Mesenchymal stem cell (in vitro differentiated cells and primary cell): ENCODE results near the gene ALOX15B.

Source experiments
- DNase-seq: peaks from one replicate; pipeline ENCODE4 v3.0.0-alpha.2; 2013
- H2AFZ ChIP-seq: one replicate; pipeline ENCODE4 v1.6.1; 2013; ENCODE audit warnings: low read depth, mild to moderate bottlenecking, control low read depth, inconsistent platforms, low read length, moderate library complexity
- H2AK5ac ChIP-seq: 2 replicates; pipeline ENCODE4 v1.6.1; 2013; ENCODE audit warnings: low read length, moderate library complexity, mild to moderate bottlenecking, inconsistent platforms; ENCODE audit not compliant: severe bottlenecking
- H2BK120ac ChIP-seq: one replicate; pipeline ENCODE4 v1.6.1; 2013; ENCODE audit warnings: low read depth, mild to moderate bottlenecking, inconsistent platforms, low read length, moderate library complexity
- H2BK12ac ChIP-seq, 2 experiments: one replicate each; pipeline ENCODE4 v1.6.1; 2013; ENCODE audit warnings: inconsistent platforms in 2 of 2, low read length in 2 of 2, mild to moderate bottlenecking in 2 of 2, moderate library complexity in 2 of 2, control low read depth in 1 of 2
- H2BK15ac ChIP-seq: one replicate; pipeline ENCODE4 v1.6.1; 2013; ENCODE audit warnings: mild to moderate bottlenecking, low read depth, inconsistent platforms; ENCODE audit not compliant: poor library complexity, severe bottlenecking
- H2BK5ac ChIP-seq: 2 replicates; pipeline ENCODE4 v1.6.1; 2013; ENCODE audit warnings: low read depth, mild to moderate bottlenecking, low read length, control low read depth, inconsistent platforms; ENCODE audit not compliant: poor library complexity, severe bottlenecking
- H3K14ac ChIP-seq, 2 experiments: one replicate each; pipeline ENCODE4 v1.6.1; 2013; ENCODE audit warnings: inconsistent platforms in 2 of 2, low read length in 2 of 2, control low read depth in 1 of 2, mild to moderate bottlenecking in 1 of 2, moderate library complexity in 1 of 2
- H3K18ac ChIP-seq, 2 experiments: one replicate each; pipeline ENCODE4 v1.6.1; 2013; ENCODE audit warnings: inconsistent platforms in 2 of 2, low read length in 2 of 2, control low read depth in 1 of 2, low read depth in 1 of 2, mild to moderate bottlenecking in 1 of 2
- H3K23ac ChIP-seq, 2 experiments: one replicate each; pipeline ENCODE4 v1.6.1; 2013; ENCODE audit warnings: inconsistent platforms in 2 of 2, low read length in 2 of 2, mild to moderate bottlenecking in 2 of 2, moderate library complexity in 2 of 2, control low read depth in 1 of 2
- H3K27ac ChIP-seq: 2 replicates; pipeline ENCODE4 v1.5.1; 2013; ENCODE audit warnings: mild to moderate bottlenecking, moderate library complexity, low read length, control low read depth, inconsistent platforms; ENCODE audit not compliant: poor library complexity, severe bottlenecking
- H3K27me3 ChIP-seq, 2 experiments: 2 replicates each; pipeline versions ENCODE4 v1.6.1 to v1.7.0; 2013; ENCODE audit warnings: low read length in 2 of 2, mild to moderate bottlenecking in 2 of 2, moderate library complexity in 2 of 2, control low read depth in 1 of 2, inconsistent platforms in 1 of 2; ENCODE audit not compliant: control insufficient read depth in 1 of 2, insufficient read depth in 1 of 2
- H3K36me3 ChIP-seq, 2 experiments: 2 replicates each; pipeline versions ENCODE4 v1.6.1 to v1.7.0; 2013; ENCODE audit warnings: low read length in 2 of 2, control low read depth in 1 of 2, inconsistent platforms in 1 of 2, low read depth in 1 of 2, mild to moderate bottlenecking in 1 of 2; ENCODE audit not compliant: insufficient read depth in 2 of 2, control insufficient read depth in 1 of 2
- H3K4ac ChIP-seq, 2 experiments: one replicate each; pipeline ENCODE4 v1.6.1; 2013; ENCODE audit warnings: inconsistent platforms in 2 of 2, low read length in 2 of 2, mild to moderate bottlenecking in 2 of 2, moderate library complexity in 2 of 2, control low read depth in 1 of 2, low read depth in 1 of 2
- H3K4me1 ChIP-seq: 2 replicates; pipeline ENCODE4 v1.6.1; 2013; ENCODE audit warnings: low read depth, low read length, control low read depth; ENCODE audit not compliant: control insufficient read depth, insufficient read depth
- H3K4me2 ChIP-seq: 2 replicates; pipeline ENCODE4 v1.6.1; 2013; ENCODE audit warnings: low read length, mild to moderate bottlenecking, inconsistent platforms; ENCODE audit not compliant: poor library complexity, severe bottlenecking
- H3K4me3 ChIP-seq, 2 experiments: 2 replicates each; pipeline versions ENCODE4 v1.5.1 to v1.7.0; 2013; ENCODE audit warnings: low read length in 2 of 2, mild to moderate bottlenecking in 2 of 2, control low read depth in 1 of 2, low read depth in 1 of 2; ENCODE audit not compliant: insufficient read depth in 1 of 2
- H3K79me1 ChIP-seq: replicated peaks from 2 replicates; pipeline ENCODE4 v1.6.1; 2013; ENCODE audit warnings: mild to moderate bottlenecking, control low read depth, low read length, inconsistent platforms; ENCODE audit not compliant: poor library complexity, severe bottlenecking
- H3K9ac ChIP-seq: 2 replicates; pipeline ENCODE4 v1.7.0; 2013; ENCODE audit warnings: mild to moderate bottlenecking, low read length, moderate library complexity
- H3K9me3 ChIP-seq: 2 replicates; pipeline ENCODE4 v1.7.0; 2013; ENCODE audit warnings: mild to moderate bottlenecking, low read length; ENCODE audit not compliant: control insufficient read depth
- H4K8ac ChIP-seq: one replicate; pipeline ENCODE4 v1.6.1; 2013; ENCODE audit warnings: inconsistent platforms, mild to moderate bottlenecking, low read length, moderate library complexity
- H4K91ac ChIP-seq: one replicate; pipeline ENCODE4 v1.6.1; 2013; ENCODE audit warnings: mild to moderate bottlenecking, low read length, inconsistent platforms
- WGBS: methylation state at CpG from one replicate; pipeline ENCODE4 v1.1.7; 2013; ENCODE audit warnings: mixed read lengths; 5-methylcytosine and 5-hydroxymethylcytosine counted together

Gene ALOX15B

DNA sequence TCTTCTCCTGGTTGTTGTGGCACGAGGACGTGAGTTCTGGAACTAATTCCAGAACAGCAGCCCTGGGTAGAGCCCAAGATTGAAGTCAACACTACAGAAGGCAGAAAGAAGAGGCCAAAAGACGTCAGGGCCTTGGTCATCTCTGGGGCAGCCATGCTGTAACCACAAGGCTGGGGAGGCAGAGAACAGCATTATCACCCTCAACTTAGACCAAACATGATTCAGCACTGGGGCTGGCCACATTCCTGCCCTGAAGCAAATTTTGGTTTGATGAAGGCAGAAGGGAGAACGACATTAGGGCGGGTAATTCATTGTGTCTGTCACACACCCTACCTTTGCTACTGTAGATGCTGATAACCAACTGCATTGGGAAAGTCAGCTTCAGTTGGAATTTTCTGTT, 9.7 kb upstream of the ALOX15B start:
- no peak overlapping the region for H3K27ac ChIP-seq
- 87% methylated on average over 5 of the region's 5 CpGs for WGBS

GRCh38 chr17:8031261-8031661, 7.6 kb upstream of the ALOX15B start:
- Histone ChIP-seq H3K23ac (no peak overlapping the region), H3K4me3 (no peak overlapping the region), H2BK5ac (no peak overlapping the region), H3K4me2 (no peak overlapping the region), H3K27me3 (peaks cover 40 to 60% of the 10 kb centered on the region in 2 experiments), H3K9me3 (no peaks in the 10 kb centered on the region), H3K4me1 (no peaks in the 10 kb centered on the region), H4K8ac (no peak overlapping the region), H2AK5ac (no peak overlapping the region), H4K91ac (no peak overlapping the region), H2BK120ac (no peak overlapping the region), H3K27ac (no peak overlapping the region), H2BK15ac (no peak overlapping the region), H3K4ac (no peak overlapping the region), H3K14ac (no peak overlapping the region), H2AFZ (no peak overlapping the region), H3K79me1 (no peaks in the 10 kb centered on the region), H2BK12ac (no peak overlapping the region), H3K36me3 (no peaks in the 10 kb centered on the region), H3K9ac (no peak overlapping the region), H3K18ac (no peak overlapping the region)
- WGBS, result 82% methylated on average over 6 of the region's 6 CpGs
- no peak for DNase-seq

More for the DNA sequence above, 9.7 kb upstream of the ALOX15B start:
- no peak overlapping the region for H4K8ac ChIP-seq
- no peak overlapping the region for H3K23ac ChIP-seq
- H4K91ac ChIP-seq, result no peak overlapping the region
- no peak overlapping the region for H3K4me3 ChIP-seq
- H3K18ac ChIP-seq, result no peak overlapping the region
- no peak overlapping the region for H3K4ac ChIP-seq
- H3K4me1 ChIP-seq, result no peaks in the 10 kb centered on the region
- no peak overlapping the region for H2BK5ac ChIP-seq
- no peak overlapping the region for H3K9ac ChIP-seq
- H2AFZ ChIP-seq, result no peak overlapping the region
- H2AK5ac ChIP-seq, result no peak overlapping the region
- no peak for DNase-seq
- H3K14ac ChIP-seq, result no peak overlapping the region
- no peak overlapping the region for H2BK120ac ChIP-seq
- H3K4me2 ChIP-seq, result no peak overlapping the region
- no peak overlapping the region for H2BK15ac ChIP-seq
- peaks cover 36 to 58% of the 10 kb centered on the region in 2 experiments for H3K27me3 ChIP-seq
- no peaks in the 10 kb centered on the region for H3K36me3 ChIP-seq
- H2BK12ac ChIP-seq, result no peak overlapping the region
- H3K79me1 ChIP-seq, result no peaks in the 10 kb centered on the region
- H3K9me3 ChIP-seq, result no peaks in the 10 kb centered on the region

DNA sequence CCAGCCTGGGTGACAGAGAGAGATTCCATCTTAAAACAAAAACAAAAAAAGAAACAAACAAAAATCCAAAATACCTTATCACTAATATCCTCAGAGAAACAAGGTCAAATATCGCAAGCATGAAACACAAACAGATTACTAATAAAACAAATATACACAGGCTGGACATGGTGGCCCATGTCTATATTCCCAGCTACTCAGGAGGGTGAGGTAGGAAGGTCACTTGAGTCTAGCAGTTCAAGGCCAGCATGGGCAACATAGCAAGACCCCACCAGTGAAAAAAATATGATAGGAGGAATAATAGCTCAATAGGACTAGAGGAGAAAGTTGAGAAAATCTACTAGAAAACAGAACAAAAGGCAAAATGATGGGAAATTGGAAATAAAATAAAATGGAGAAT, 6.9 kb upstream of the ALOX15B start:
- WGBS, result 100% methylated on average over 1 of the region's 1 CpG
- no peak overlapping the region for H2BK12ac ChIP-seq

DNA sequence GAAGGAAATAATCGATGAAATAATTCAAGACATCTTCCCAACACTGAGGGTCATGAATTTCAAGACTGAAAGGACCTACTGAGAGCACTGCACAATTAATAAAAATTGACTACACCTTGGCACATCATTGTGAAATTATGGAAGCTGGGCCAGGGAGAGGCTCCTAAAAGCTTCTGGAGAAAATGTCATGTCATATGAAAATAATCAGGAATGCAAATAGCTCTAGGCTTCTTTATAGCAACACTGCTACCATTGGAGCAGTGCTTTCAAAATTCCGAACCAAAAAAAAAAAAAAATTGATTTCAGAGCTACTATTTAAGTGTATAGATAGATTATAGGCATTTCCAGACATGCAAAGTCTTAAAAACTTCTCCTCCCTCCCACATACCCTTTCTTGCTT, 6.4 kb upstream of the ALOX15B start:
- Histone ChIP-seq H3K4me3 (no peak overlapping the region), H3K4me1 (no peaks in the 10 kb centered on the region), H3K9ac (no peak overlapping the region), H2BK5ac (no peak overlapping the region), H4K8ac (no peak overlapping the region), H3K4ac (no peak overlapping the region), H4K91ac (no peak overlapping the region), H3K14ac (no peak overlapping the region), H3K18ac (no peak overlapping the region), H2BK15ac (no peak overlapping the region), H3K23ac (no peak overlapping the region), H2AFZ (no peak overlapping the region), H3K79me1 (no peaks in the 10 kb centered on the region), H2BK12ac (no peak overlapping the region), H2BK120ac (no peak overlapping the region), H3K36me3 (no peaks in the 10 kb centered on the region), H3K9me3 (no peaks in the 10 kb centered on the region), H2AK5ac (no peak overlapping the region), H3K27ac (no peak overlapping the region), H3K4me2 (no peak overlapping the region), H3K27me3 (peaks cover 34 to 48% of the 10 kb centered on the region in 2 experiments)
- DNase-seq, result no peak
- no CpG with 5 or more reads among the region's 2 CpGs for WGBS

More for the DNA sequence above, 6.9 kb upstream of the ALOX15B start:
- Histone ChIP-seq H2AK5ac (no peak overlapping the region), H4K91ac (no peak overlapping the region), H2BK5ac (no peak overlapping the region), H3K4me3 (no peak overlapping the region), H3K4me2 (no peak overlapping the region), H3K23ac (no peak overlapping the region), H2BK120ac (no peak overlapping the region), H2AFZ (no peak overlapping the region), H3K4ac (no peak overlapping the region), H3K18ac (no peak overlapping the region), H3K14ac (no peak overlapping the region), H3K9ac (no peak overlapping the region), H3K27ac (no peak overlapping the region), H4K8ac (no peak overlapping the region), H3K27me3 (peaks cover 36 to 53% of the 10 kb centered on the region in 2 experiments), H2BK15ac (no peak overlapping the region), H3K4me1 (no peaks in the 10 kb centered on the region), H3K36me3 (no peaks in the 10 kb centered on the region), H3K79me1 (no peaks in the 10 kb centered on the region), H3K9me3 (no peaks in the 10 kb centered on the region)
- no peak for DNase-seq
